Measurements from ENCODE around the gene SOX13. TPM values are rescaled to one million over a fixed set of nuclear protein-coding genes. Genes with fewer than 3 reads are reported as not detected.
A peak's percentile ranks its signal among the peaks of the same experiment; 100 is the strongest.

Gene SOX13
- total RNA-seq, 1 experiment from 2014 or later, result 81.9 TPM

DNA sequence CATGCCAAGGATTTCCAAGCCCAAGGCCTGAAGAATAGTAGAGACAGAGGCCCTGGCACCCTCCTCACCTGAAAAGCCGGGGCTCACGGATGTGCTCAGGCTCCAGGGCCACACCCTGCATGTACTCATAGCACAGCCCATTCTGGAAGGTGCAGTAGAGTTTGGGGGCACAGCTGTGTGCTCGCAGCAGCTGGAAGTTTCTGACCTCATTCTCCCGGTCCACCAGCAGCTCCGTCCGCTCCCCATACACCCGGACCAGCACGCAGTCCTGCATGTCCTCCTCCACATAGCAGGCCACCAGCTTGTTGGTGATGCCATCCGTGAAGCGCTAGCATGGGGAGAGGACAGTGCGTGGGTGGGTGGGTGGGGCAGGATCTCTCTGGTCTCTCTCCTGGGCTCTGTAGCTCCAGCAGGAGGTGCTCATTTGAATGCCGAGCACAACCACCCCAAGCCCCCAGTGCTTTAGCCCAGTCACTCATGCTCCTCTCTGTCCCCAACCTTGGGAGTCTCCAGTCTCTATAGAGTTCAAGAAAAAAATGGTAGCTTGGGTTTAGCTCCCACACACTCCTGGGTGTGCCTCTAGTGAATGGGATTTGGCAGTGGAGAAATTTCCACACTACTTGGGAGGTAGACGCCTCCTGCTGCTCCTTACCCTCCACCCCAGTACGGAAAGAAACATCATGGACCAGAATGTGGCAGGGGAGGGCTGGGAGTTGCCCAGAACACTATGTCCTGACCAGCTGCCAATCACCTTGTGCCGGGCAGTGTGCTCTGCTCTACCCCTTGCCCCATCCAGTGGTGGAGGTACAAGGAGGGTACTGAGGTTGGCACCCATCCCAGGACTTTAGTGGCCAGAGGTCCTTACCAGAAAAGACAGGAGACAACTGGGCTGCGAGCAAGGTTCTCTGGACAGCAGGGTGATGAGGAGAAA is 77.0 kb downstream of the SOX13 start:
- DNase-seq, result no peak
- ChIA-PET POLR2A (ENCODE audit: unreplicated experiment) (no interaction called here), CTCF (no interaction called here)
- H3K9ac ChIP-seq (ENCODE audit: low read length), result no peak overlapping the region
- H3K79me2 ChIP-seq (ENCODE audit: low read length), result no peaks in the 10 kb centered on the region
- H3K9me2 ChIP-seq (replicated peaks; ENCODE audit: low read length), result no peaks in the 10 kb centered on the region
- no peaks in the 10 kb centered on the region for H3F3A ChIP-seq (ENCODE audit: low read length, unreplicated experiment)
- no peaks in the 10 kb centered on the region for H4K20me1 ChIP-seq (ENCODE audit: low read length)
- peaks cover 14% of the 10 kb centered on the region; the same call in 1 of the 2 replicates for H3K4me1 ChIP-seq (ENCODE audit: insufficient read depth, low read length)
- no peaks in the 10 kb centered on the region for H3K36me3 ChIP-seq (ENCODE audit: low read depth, low read length)
- H3K9me3 ChIP-seq (ENCODE audit: low read length), result no peaks in the 10 kb centered on the region
- no peak overlapping the region for H3K4me3 ChIP-seq (ENCODE audit: low read length)
- H3K4me2 ChIP-seq (ENCODE audit: low read length), result no peak overlapping the region
- no peak for ATAC-seq
- intact Hi-C loops (cut with micrococcal nuclease), result no loop called here
- TF ChIP-seq CTCF (conservative IDR thresholded peaks at IDR 0.05; ENCODE audit: low read depth, low read length) (no peak), EZH2 (IDR thresholded peaks at IDR 0.05; ENCODE audit: low read length, unreplicated experiment) (no peak), EZH2phosphoT487 (IDR thresholded peaks at IDR 0.05; ENCODE audit: borderline replicate concordance, low read length) (no peak)
- H3K27me3 ChIP-seq (ENCODE audit: low read length), result no peaks in the 10 kb centered on the region
- TSS peak; percentile 38 for BruUV-seq (replicated peaks)
- H2AFZ ChIP-seq (ENCODE audit: low read length), result no peak overlapping the region
- no peak overlapping the region for H3K27ac ChIP-seq (ENCODE audit: low read length)

GRCh38 chr1:204150702-204151551 is 78.0 kb downstream of the SOX13 start:
- Histone ChIP-seq H3K4me3 (ENCODE audit: low read length) (peak overlapping the region; percentile 71), H3K4me2 (ENCODE audit: low read length) (peak overlapping the region; percentile 84), H3F3A (ENCODE audit: low read length, unreplicated experiment) (no peaks in the 10 kb centered on the region), H3K9me3 (ENCODE audit: low read length) (no peaks in the 10 kb centered on the region), H4K20me1 (ENCODE audit: low read length) (no peaks in the 10 kb centered on the region), H3K27me3 (ENCODE audit: low read length) (no peaks in the 10 kb centered on the region), H2AFZ (ENCODE audit: low read length) (peak overlapping the region; percentile 86), H3K79me2 (ENCODE audit: low read length) (no peaks in the 10 kb centered on the region), H3K36me3 (ENCODE audit: low read depth, low read length) (no peaks in the 10 kb centered on the region), H3K9ac (ENCODE audit: low read length) (peak overlapping the region; percentile 44), H3K27ac (ENCODE audit: low read length) (no peak overlapping the region), H3K9me2 (replicated peaks; ENCODE audit: low read length) (no peaks in the 10 kb centered on the region), H3K4me1 (ENCODE audit: insufficient read depth, low read length) (peaks cover 14% of the 10 kb centered on the region; the same call in 1 of the 2 replicates)
- no TSS peak for BruUV-seq (replicated peaks)
- DNase-seq (no peak), ATAC-seq (peak; percentile 12)
- TF ChIP-seq EZH2 (IDR thresholded peaks at IDR 0.05; ENCODE audit: low read length, unreplicated experiment) (no peak), EZH2phosphoT487 (IDR thresholded peaks at IDR 0.05; ENCODE audit: borderline replicate concordance, low read length) (no peak), CTCF (conservative IDR thresholded peaks at IDR 0.05; ENCODE audit: low read depth, low read length) (no peak)
- ChIA-PET CTCF (interaction anchor here (0.7 to 1.9 kb wide), 2 partner anchors 11 to 280 kb away, joined by 6 to 8 read pairs; no protein-coding TSS in a partner anchor), POLR2A (ENCODE audit: unreplicated experiment) (no interaction called here)
- intact Hi-C loops (cut with micrococcal nuclease), result no loop called here

Data from PC-3 (cell line).